HepG2 (cell line): ENCODE results near the gene CCDC57. TPM values are rescaled to one million over a fixed set of nuclear protein-coding genes. Genes with fewer than 3 reads are reported as not detected.

Experiments
- AGO2 ChIP-seq: fragments of 200-400 bp; formaldehyde crosslinking; optimal IDR thresholded peaks from 2 replicates; pipeline ENCODE3; 2017; ENCODE audit warnings: mild to moderate bottlenecking, low read depth, low read length, moderate library complexity
- ARNTL ChIP-seq: sonication (generic); formaldehyde crosslinking; IDR thresholded peaks from 2 replicates; pipeline ENCODE4 v1.4.0; 2020; ENCODE audit warnings: mild to moderate bottlenecking, missing genetic modification reagents
- BCL6 ChIP-seq: IDR thresholded peaks from 2 replicates; pipeline ENCODE4 v1.6.1; 2016; ENCODE audit warnings: missing genetic modification reagents, missing compliant biosample characterization
- HIVEP1 ChIP-seq: sonication (generic); formaldehyde crosslinking; IDR thresholded peaks from 2 replicates; pipeline ENCODE4 v1.4.0; 2020; ENCODE audit warnings: mild to moderate bottlenecking, missing genetic modification reagents
- KDM6A ChIP-seq: IDR thresholded peaks from 2 replicates; pipeline ENCODE4 v1.6.1; 2016; ENCODE audit warnings: low read depth
- MTERF4 ChIP-seq: sonication (generic); formaldehyde crosslinking; IDR thresholded peaks from 2 replicates; pipeline ENCODE4 v1.8.0; 2023; ENCODE audit warnings: mild to moderate bottlenecking, missing genetic modification reagents
- SMAD9 ChIP-seq: sonication (generic); formaldehyde crosslinking; IDR thresholded peaks from 2 replicates; pipeline ENCODE4 v1.5.1; 2020; ENCODE audit warnings: mild to moderate bottlenecking, missing genetic modification reagents
- ZNF34 ChIP-seq: sonication (generic); formaldehyde crosslinking; IDR thresholded peaks from 2 replicates; pipeline ENCODE4 v1.4.0; 2020; ENCODE audit warnings: mild to moderate bottlenecking, missing genetic modification reagents, borderline replicate concordance
- ZNF646 ChIP-seq: sonication (generic); formaldehyde crosslinking; IDR thresholded peaks from 2 replicates; pipeline ENCODE4 v1.9.0; 2021; ENCODE audit warnings: mild to moderate bottlenecking, missing genetic modification reagents
- polyA plus RNA-seq, 8 experiments: library from polyadenylated mRNA; depleted of rRNA in 3 of 8; stranded (reverse) in 7 of 8; unstranded in 1 of 8; fragments of >200 nt; fragmentation: Illumina TruSeq in 4 of 8; extraction: Trizol in 4 of 8; gene quantifications; 2 replicates each; pipeline versions ENCODE4 v1.2.1 to v1.2.3, GENCODE V29; 2011 to 2016; ENCODE audit warnings: low read depth in 4 of 8, missing spikeins in 1 of 8, mixed read lengths in 1 of 8; ENCODE audit not compliant: insufficient read depth in 1 of 8
- total RNA-seq, 5 experiments: library from RNA; depleted of rRNA; stranded (reverse); fragments of >200 nt; fragmentation: Illumina TruSeq; extraction: Trizol; gene quantifications; 2 replicates each; pipeline ENCODE4 v1.2.3, GENCODE V29; 2016; ENCODE audit warnings: low read depth in 1 of 5
- TF ChIP-seq, protein P1 (sequence below): sonication (generic); formaldehyde crosslinking; IDR thresholded peaks from 2 replicates; pipeline ENCODE4 v1.4.0; 2020; ENCODE audit warnings: missing genetic modification reagents, borderline replicate concordance
- TF ChIP-seq, protein P2 (sequence below): sonication (generic); formaldehyde crosslinking; IDR thresholded peaks from 2 replicates; pipeline ENCODE4 v1.8.0; 2022; ENCODE audit warnings: missing genetic modification reagents, mild to moderate bottlenecking, moderate library complexity, borderline replicate concordance

Gene CCDC57
- total and polyA plus RNA-seq, 2 of the 13 experiments (the other 11 are each of a cell fraction or from before 2014, with no cell fraction given) = 59.3 to 59.9 TPM

GRCh38 chr17:82065193-82065637 lies 147.4 kb downstream of the CCDC57 start (continued):
- TF ChIP-seq ZNF646 (CRISPR knock-in tag) (0 out of 2 replicates have a peak, but pooled peaks have one; percentile 32), HIVEP1 (CRISPR knock-in tag) (0 out of 2 replicates have a peak, but pooled peaks have one; percentile 7), KDM6A (no peak), BCL6 (no peak), SMAD9 (CRISPR knock-in tag) (no peak), ARNTL (CRISPR knock-in tag) (no peak), MTERF4 (0 out of 2 replicates have a peak, but pooled peaks have one; percentile 72), AGO2 (peak; percentile 81), ZNF34 (CRISPR knock-in tag) (no peak)
- TF ChIP-seq, protein P1, sequence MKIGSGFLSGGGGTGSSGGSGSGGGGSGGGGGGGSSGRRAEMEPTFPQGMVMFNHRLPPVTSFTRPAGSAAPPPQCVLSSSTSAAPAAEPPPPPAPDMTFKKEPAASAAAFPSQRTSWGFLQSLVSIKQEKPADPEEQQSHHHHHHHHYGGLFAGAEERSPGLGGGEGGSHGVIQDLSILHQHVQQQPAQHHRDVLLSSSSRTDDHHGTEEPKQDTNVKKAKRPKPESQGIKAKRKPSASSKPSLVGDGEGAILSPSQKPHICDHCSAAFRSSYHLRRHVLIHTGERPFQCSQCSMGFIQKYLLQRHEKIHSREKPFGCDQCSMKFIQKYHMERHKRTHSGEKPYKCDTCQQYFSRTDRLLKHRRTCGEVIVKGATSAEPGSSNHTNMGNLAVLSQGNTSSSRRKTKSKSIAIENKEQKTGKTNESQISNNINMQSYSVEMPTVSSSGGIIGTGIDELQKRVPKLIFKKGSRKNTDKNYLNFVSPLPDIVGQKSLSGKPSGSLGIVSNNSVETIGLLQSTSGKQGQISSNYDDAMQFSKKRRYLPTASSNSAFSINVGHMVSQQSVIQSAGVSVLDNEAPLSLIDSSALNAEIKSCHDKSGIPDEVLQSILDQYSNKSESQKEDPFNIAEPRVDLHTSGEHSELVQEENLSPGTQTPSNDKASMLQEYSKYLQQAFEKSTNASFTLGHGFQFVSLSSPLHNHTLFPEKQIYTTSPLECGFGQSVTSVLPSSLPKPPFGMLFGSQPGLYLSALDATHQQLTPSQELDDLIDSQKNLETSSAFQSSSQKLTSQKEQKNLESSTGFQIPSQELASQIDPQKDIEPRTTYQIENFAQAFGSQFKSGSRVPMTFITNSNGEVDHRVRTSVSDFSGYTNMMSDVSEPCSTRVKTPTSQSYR = no peak
- TF ChIP-seq, protein P2, sequence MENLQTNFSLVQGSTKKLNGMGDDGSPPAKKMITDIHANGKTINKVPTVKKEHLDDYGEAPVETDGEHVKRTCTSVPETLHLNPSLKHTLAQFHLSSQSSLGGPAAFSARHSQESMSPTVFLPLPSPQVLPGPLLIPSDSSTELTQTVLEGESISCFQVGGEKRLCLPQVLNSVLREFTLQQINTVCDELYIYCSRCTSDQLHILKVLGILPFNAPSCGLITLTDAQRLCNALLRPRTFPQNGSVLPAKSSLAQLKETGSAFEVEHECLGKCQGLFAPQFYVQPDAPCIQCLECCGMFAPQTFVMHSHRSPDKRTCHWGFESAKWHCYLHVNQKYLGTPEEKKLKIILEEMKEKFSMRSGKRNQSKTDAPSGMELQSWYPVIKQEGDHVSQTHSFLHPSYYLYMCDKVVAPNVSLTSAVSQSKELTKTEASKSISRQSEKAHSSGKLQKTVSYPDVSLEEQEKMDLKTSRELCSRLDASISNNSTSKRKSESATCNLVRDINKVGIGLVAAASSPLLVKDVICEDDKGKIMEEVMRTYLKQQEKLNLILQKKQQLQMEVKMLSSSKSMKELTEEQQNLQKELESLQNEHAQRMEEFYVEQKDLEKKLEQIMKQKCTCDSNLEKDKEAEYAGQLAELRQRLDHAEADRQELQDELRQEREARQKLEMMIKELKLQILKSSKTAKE (CRISPR knock-in tag) = no peak
